HPDE6-E6E7 (cell line): ENCODE results near the gene PLPPR3.

Source experiments
- DNase-seq: peaks from one replicate; pipeline ENCODE4 v3.0.0; 2011; ENCODE audit warnings: missing footprints; ENCODE audit errors: extremely low spot score

The PLPPR3 gene, protein sequence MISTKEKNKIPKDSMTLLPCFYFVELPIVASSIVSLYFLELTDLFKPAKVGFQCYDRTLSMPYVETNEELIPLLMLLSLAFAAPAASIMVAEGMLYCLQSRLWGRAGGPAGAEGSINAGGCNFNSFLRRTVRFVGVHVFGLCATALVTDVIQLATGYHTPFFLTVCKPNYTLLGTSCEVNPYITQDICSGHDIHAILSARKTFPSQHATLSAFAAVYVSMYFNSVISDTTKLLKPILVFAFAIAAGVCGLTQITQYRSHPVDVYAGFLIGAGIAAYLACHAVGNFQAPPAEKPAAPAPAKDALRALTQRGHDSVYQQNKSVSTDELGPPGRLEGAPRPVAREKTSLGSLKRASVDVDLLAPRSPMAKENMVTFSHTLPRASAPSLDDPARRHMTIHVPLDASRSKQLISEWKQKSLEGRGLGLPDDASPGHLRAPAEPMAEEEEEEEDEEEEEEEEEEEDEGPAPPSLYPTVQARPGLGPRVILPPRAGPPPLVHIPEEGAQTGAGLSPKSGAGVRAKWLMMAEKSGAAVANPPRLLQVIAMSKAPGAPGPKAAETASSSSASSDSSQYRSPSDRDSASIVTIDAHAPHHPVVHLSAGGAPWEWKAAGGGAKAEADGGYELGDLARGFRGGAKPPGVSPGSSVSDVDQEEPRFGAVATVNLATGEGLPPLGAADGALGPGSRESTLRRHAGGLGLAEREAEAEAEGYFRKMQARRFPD

DNA sequence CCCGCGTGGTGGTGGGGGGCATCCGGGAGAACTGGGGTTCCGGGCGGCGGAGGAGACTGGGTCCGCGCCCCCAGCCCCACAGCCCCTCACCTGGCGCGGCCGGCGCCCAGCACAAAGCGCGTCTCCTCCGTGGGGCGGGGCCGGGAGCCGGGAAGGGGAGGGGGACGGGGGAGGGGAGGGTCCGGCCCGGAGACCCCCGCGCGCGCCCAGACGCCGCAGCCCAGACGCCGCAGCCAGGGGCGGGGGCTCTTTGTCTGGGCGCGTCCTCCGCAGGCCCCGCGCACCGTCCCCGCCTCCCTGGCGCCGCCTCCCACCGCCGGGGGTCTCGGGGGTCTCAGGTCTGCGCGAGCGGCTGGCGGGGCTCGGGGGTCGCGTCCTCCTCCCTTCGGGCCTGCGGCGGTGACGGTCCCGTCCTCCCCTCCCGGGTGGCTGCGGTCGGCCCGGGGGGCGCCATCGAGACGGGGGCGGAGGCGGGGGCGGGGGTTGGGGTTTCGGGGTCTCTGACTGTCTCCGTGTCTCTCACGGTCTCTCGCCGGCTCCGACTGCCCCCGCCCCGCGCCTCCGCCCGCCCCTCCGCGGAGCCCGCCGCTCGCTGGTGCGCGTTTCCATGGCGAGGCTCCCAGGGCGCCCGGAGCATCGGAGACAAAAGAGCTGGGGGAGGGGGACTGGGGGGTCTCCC, at the start of gene PLPPR3:
Gene PLPPR3, minus strand, starts transcription at position 131 of the 679 bp plus-strand sequence. CDS start 396 bp downstream, outside the sequence.
- no peak for DNase-seq

GRCh38 chr19:870963-871401, 49.2 kb upstream of the PLPPR3 start:
- DNase-seq = no peak

DNA sequence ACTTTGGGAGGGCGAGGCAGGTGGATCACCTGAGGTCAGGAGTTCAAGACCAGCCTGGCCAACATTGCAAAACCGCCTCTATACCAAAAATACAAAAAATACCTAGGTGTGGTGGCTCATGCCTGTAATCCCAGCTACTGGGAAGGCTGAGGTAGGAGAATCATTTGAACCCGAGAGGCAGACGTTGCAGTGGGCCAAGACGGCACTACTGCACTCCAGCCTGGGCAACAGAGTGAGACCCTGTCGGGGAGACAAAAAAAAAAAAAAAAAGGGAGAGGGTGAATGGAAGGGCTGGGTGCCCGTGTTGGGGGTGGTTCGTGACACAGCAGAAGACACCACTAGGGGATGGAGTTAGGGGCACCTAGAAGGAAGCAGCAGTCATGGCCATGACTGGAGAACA, 48.6 kb upstream of the PLPPR3 start:
- no peak for DNase-seq

DNA sequence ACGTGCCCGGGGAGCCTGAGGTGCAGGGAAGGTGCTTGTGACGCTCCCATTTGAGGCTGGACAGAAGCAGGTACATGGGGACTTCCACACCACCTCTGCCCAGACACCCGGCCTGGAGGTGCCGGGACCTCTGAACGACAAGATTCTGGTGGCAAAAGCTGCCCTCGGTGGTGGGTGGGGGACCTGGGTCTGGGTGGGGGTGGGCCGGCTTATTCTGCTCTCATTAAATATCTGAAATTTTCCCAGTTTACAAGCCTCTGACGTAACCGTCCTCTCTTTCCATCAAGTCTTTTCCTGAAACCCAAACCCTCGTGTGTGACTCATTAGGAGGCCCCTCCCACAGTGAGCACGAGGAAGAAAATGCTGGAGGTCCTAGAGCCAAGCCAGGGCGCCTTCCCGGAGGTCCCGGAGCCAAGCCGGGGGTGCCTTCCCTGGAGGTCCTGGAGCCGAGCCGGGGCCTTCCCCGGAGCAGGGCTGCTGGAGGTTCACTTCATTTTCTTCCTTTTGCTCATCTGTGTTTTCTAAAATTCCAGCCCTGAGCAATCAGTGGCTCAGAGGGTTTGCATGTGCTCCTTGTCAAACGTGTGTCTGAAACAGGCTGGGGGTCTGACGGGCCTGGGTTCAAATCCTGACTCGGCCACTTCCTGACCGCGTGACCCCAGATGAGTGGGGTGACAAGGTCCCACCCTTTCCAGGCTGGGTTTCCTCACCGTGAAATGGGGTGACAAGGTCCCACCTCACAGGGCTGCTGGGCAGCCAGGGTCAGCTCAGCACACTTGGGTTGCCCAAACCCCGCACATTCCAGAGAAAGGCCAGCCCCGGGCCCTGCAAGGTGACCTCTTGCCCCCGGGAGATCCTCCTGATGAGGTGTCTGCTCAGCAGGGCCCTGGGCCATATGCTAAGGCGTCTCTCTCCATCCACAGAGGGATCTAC, 47.8 kb upstream of the PLPPR3 start:
- DNase-seq = peak; percentile 70

DNA sequence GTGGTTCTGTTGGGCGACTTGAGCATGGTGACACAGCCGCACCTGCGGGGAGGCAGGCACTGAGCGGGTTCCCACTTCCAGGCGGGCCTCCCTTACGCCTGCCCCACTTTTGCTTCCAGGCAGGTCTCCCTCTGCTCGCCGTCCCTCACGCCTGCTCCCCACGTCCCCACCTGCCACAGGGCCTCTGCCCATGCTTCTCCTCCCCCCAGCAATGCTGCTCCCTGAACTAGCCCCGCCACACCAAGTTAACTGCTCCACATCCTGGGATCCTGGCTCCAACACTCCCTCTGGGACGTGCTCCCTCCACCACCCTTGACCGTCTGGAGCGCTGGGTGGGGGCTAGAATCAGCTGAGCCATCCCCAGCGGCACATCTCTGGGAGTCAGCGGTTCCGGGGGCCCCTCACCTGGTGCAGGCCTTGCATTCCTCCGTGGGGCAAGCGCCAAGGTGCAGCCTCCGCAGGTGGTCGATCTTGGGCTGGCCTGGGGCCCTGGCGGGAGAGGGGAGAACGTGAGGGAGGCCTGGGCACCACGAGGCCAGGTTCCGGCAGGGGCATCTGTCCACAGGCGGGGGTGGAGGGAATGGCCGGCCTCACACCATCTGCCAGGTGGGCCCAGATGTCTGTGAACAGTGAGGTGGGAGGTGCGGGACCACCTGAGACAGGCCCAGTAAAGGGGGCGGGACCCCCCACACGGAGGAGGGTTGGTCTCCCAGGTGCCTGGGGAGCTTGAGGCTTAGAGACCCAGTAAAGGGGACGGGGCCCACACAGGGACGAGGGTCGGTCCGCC, 46.9 kb upstream of the PLPPR3 start:
- DNase-seq = no peak

DNA sequence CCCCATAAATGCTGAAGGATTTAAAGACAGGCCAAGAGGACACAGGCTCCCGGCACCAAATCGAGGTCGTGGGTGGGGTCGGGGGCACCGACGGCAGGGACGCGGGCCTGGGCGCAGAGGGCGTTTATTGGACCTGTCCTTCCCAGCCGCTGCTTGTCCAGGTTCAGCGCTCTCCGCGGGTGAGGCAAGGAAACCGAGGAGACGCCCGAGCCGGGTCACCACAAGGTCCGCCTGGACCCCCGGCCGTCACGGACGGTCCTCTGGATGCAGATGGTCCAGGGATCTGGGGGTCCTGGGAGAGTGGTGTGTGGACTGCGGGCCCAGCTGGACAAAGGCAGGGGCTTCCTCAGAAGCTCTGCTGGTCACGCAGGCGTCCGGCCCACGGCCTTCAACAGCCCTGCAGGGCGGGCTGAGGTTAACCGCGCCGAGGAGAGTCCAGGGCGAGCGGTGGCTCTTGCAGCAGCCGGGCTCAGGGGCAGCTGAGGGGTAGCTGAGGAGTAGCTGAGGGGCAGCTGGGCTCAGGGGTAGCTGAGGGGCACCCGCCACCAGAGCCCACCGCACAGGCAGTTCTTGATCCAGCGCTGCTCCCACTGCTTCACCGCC, 46.2 kb upstream of the PLPPR3 start:
- no peak for DNase-seq

DNA sequence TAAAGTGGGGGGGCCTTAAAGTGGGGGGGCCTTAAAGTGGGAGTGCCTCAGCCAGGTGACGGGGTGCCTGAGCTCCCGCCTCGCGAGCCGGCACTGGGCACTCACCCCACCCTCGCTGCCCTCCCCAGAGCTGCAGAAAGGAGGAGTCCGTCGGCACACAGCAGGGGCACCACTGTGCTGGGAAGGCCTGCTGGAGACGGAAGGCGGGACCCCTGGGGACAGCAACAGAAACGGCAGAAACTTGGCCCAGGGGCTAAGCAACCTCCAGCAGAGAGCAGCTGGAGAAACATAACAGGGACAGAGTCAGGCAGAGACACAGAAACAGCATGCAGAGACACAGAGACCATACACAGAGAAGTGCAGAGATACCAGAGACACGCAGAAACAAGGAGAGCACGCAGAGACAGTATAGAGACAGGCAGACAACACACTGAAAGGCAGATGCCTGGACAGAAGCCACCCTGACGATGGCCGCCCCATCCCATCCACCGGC, 45.6 kb upstream of the PLPPR3 start:
- DNase-seq = no peak

DNA sequence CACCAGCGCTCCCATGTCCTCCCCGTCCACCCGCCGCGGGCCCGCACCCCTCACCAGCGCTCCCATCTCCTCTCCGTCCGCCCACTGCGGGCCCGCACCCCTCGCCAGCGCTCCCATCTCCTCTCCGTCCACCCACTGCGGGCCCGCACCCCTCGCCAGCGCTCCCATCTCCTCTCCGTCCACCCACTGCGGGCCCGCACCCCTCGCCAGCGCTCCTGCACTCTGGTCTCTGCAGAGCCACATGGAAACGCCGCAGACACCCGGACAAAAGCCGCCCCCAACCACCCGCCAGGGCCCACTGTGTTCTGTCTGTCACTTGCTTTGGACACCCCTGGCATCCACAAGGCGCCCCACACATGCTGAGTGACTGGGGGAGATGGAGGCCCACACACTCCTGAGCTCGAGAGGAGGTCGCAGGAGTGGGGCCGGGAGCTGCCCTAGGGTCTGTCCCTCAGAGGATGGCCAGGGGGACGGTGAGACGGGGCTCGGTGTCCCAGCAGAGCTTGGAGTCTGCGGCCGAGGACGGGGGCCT, 45.1 kb upstream of the PLPPR3 start:
- no peak for DNase-seq

- no peak for DNase-seq
Observed at GRCh38 chr19:863315-863620, 41.5 kb upstream of the PLPPR3 start.

- no peak for DNase-seq
Observed at GRCh38 chr19:862581-863314, 41.0 kb upstream of the PLPPR3 start.

DNA sequence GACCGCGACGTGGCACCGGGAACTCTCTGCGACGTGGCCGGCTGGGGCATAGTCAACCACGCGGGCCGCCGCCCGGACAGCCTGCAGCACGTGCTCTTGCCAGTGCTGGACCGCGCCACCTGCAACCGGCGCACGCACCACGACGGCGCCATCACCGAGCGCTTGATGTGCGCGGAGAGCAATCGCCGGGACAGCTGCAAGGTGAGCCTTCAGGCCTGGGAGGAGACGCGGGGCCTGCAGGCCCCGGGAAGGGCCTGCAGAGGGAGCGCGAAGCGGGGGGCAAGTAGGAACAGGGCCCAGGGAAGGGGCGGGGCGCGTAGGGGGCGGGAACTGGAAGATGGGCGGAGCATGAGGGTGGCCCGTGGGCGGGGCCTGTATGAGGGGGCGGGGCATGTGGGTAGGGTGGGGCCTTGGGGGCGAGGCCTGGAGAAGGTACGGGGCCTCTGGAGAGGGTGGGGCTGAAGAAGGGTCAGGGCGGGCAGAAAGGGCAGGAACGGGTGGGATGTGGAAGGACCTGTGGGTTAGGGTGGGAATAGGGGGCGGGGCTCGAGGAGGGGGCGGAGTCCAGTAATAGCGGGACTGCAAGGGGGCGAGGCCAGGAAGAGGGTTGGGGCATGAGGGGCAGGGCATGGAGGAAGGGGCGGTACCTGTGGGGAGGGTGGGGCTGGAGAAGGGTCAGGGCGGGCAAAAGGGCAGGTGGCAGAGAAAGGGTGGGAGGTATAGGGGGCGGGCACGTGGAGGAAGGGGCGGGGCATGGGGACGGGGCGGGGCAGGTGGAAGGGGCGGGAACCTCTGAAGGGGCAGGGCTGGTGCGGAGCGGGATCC, 40.2 kb upstream of the PLPPR3 start:
- no peak for DNase-seq

DNA sequence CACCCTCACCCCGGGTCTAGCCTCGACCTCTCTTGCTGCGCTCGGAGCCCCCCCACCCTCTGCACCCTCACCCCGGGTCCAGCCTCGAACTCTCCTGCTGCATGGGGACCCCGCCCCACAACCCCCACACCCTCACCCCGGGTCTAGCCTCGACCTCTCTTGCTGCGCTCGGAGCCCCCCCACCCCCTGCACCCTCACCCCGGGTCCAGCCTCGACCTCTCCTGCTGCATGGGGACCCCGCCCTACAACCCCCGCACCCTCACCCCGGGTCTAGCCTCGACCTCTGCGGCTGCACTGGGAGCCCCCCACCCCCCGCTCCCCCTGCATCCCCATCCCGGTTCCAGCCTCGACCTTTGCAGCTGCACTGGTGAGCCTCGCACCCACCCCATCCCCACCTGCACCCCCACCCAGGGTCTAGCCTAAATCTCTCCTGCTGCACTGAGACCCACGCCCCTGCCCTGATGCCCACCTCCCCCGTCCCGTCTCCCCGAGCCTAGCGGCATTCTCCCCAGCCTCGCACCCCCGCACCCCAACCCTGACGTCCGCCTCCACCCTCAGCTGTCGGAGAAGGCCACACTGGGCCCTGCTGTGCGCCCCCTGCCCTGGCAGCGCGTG, 39.5 kb upstream of the PLPPR3 start:
- no peak for DNase-seq

- no peak for DNase-seq
Observed at GRCh38 chr19:858868-859843, 37.4 kb upstream of the PLPPR3 start, which contains the start of gene CFD. Gene CFD (plus strand): TSS chr19:859664. CDS start chr19:859690, 26 bp downstream.

- no peak for DNase-seq
Observed at GRCh38 chr19:858284-858683, 36.5 kb upstream of the PLPPR3 start.

GRCh38 chr19:855566-856120, 33.9 kb upstream of the PLPPR3 start:
- DNase-seq = no peak

GRCh38 chr19:855142-855541, 33.4 kb upstream of the PLPPR3 start:
- no peak for DNase-seq
